ENCODE measurements around the gene PLCB4.

Gene PLCB4

GRCh38 chr20:9204979-9205378, 136.1 kb downstream of the PLCB4 start:
- peak; percentile 50 for DNase-seq (ENCODE audit: low read depth)
- no peak overlapping the region for H3K4me3 ChIP-seq (ENCODE audit: low read depth, low read length)
- no peak for TF ChIP-seq CTCF (IDR thresholded peaks at IDR 0.05; ENCODE audit: control insufficient read depth, extremely low read depth, insufficient read depth)

GRCh38 chr20:9206486-9206885, 137.6 kb downstream of the PLCB4 start:
- H3K4me3 ChIP-seq (ENCODE audit: low read depth, low read length), result no peak overlapping the region
- DNase-seq (ENCODE audit: low read depth), result no peak
- TF ChIP-seq CTCF (IDR thresholded peaks at IDR 0.05; ENCODE audit: control insufficient read depth, extremely low read depth, insufficient read depth), result no peak

GRCh38 chr20:9207253-9207652, 138.4 kb downstream of the PLCB4 start:
- DNase-seq (ENCODE audit: low read depth), result no peak
- TF ChIP-seq CTCF (IDR thresholded peaks at IDR 0.05; ENCODE audit: control insufficient read depth, extremely low read depth, insufficient read depth), result no peak
- no peak overlapping the region for H3K4me3 ChIP-seq (ENCODE audit: low read depth, low read length)

GRCh38 chr20:9210356-9210755, 141.5 kb downstream of the PLCB4 start:
- no peak for DNase-seq (ENCODE audit: low read depth)
- no peak for TF ChIP-seq CTCF (IDR thresholded peaks at IDR 0.05; ENCODE audit: control insufficient read depth, extremely low read depth, insufficient read depth)
- H3K4me3 ChIP-seq (ENCODE audit: low read depth, low read length), result no peak overlapping the region

- DNase-seq (ENCODE audit: low read depth), result no peak
- no peak for TF ChIP-seq CTCF (IDR thresholded peaks at IDR 0.05; ENCODE audit: control insufficient read depth, extremely low read depth, insufficient read depth)
- no peak overlapping the region for H3K4me3 ChIP-seq (ENCODE audit: low read depth, low read length)
Measured at GRCh38 chr20:9211016-9211760, 142.3 kb downstream of the PLCB4 start.

GRCh38 chr20:9212735-9213134, 143.8 kb downstream of the PLCB4 start:
- DNase-seq (ENCODE audit: low read depth), result no peak
- TF ChIP-seq CTCF (IDR thresholded peaks at IDR 0.05; ENCODE audit: control insufficient read depth, extremely low read depth, insufficient read depth), result no peak
- no peak overlapping the region for H3K4me3 ChIP-seq (ENCODE audit: low read depth, low read length)

- H3K4me3 ChIP-seq (ENCODE audit: low read depth, low read length), result no peak overlapping the region
- TF ChIP-seq CTCF (IDR thresholded peaks at IDR 0.05; ENCODE audit: control insufficient read depth, extremely low read depth, insufficient read depth), result no peak
- no peak for DNase-seq (ENCODE audit: low read depth)
Measured at GRCh38 chr20:9214685-9215084, 145.8 kb downstream of the PLCB4 start.
